Transverse colon (tissue), 4 donors: ENCODE results near the gene DNAH8. TPM values are rescaled to one million over a fixed set of nuclear protein-coding genes. Genes with fewer than 3 reads are reported as not detected.

ENCODE experiments used
- DNase-seq: peaks from one replicate; pipeline ENCODE4 v3.0.0-alpha.2; 2019
- H3K27ac ChIP-seq, 4 donors: fragments of 200-600 bp; sonication (generic); 2 replicates each; pipeline ENCODE4 v1.5.1; 2016 to 2018; ENCODE audit warnings: inconsistent platforms in 4 of 4
- H3K27me3 ChIP-seq: fragments of 200-600 bp; sonication (generic); 2 replicates; pipeline ENCODE4 v1.5.1; 2017; ENCODE audit warnings: inconsistent platforms
- H3K36me3 ChIP-seq, 4 donors: fragments of 200-600 bp; sonication (generic); 2 replicates each; pipeline ENCODE4 v1.5.1; 2017 to 2019; ENCODE audit warnings: inconsistent platforms in 4 of 4
- H3K4me1 ChIP-seq, 4 donors: fragments of 200-600 bp; sonication (generic); 2 replicates each; pipeline ENCODE4 v1.5.1; 2017 to 2020; ENCODE audit warnings: inconsistent platforms in 4 of 4
- H3K4me3 ChIP-seq, 4 donors: fragments of 200-600 bp; sonication (generic); 1 replicate in 1 of 4; 2 replicates in 3 of 4; pipeline versions ENCODE4 v1.5.1 to v1.6.1; 2017 to 2019; ENCODE audit warnings: inconsistent platforms in 4 of 4
- H3K9me3 ChIP-seq, 2 donors: fragments of 200-600 bp; sonication (generic); 2 replicates each; pipeline ENCODE4 v1.5.1; 2017 to 2019; ENCODE audit warnings: inconsistent platforms in 2 of 2
- CTCF ChIP-seq, 5 experiments: fragments of 200-600 bp in 3 of 5; fragments of 450-650 bp in 2 of 5; sonication (generic) in 3 of 5; IDR thresholded peaks; 1 replicate in 2 of 5; 2 replicates in 3 of 5; pipeline ENCODE4 v1.5.1; 2016 to 2017; ENCODE audit warnings: antibody characterized with exemption in 5 of 5, inconsistent platforms in 3 of 5, mild to moderate bottlenecking in 2 of 5, moderate library complexity in 1 of 5
- EP300 ChIP-seq: sonication (generic); formaldehyde crosslinking; IDR thresholded peaks from one replicate; pipeline ENCODE4 v1.6.1; 2017; ENCODE audit warnings: antibody characterized with exemption, low read depth
- POLR2A ChIP-seq: fragments of 450-650 bp; IDR thresholded peaks from one replicate; pipeline ENCODE4 v1.6.1; 2016; ENCODE audit warnings: antibody characterized with exemption, mild to moderate bottlenecking, moderate library complexity
- POLR2AphosphoS5 ChIP-seq, 3 donors: sonication (generic); formaldehyde crosslinking; IDR thresholded peaks; one replicate each; pipeline ENCODE4 v1.6.1; 2016; ENCODE audit warnings: antibody characterized with exemption in 3 of 3
- WGBS, 2 donors: methylation state at CpG; one replicate each; pipeline ENCODE4 v1.1.5; 2018; ENCODE audit warnings: low coverage in 1 of 2; 5-methylcytosine and 5-hydroxymethylcytosine counted together
- in situ Hi-C, 4 donors: fragments of 200-750 bp; cut with MboI; loops; one replicate each; pipeline versions ENCODE4 v1.15.0 to v1.15.1; 2017; ENCODE audit warnings: low sequenced_read_pairs in 3 of 4, low pct_ligation_motif_present in 1 of 4, low pct_unique_long_range_greater_than_20kb in 1 of 4
- intact Hi-C: fragments of 100-400 bp; cut with DNase I; formaldehyde crosslinking; loops from one replicate; pipeline ENCODE4 v1.15.1; 2023; ENCODE audit warnings: low total_unique reads
- total RNA-seq, 4 donors: library from RNA; depleted of rRNA; stranded (reverse); fragments of >200 nt; gene quantifications; one replicate each; pipeline ENCODE4 v1.1.0, GENCODE V29; 2016

DNAH8 gene
- total RNA-seq, 4 donors from 2014 or later: 0.16 TPM; not detected in 3

- Histone ChIP-seq H3K36me3 (no peaks in the 10 kb centered on the region), H3K9me3 (no peaks in the 10 kb centered on the region), H3K4me1 (no peaks in the 10 kb centered on the region), H3K4me3 (no peak overlapping the region), H3K27me3 (no peaks in the 10 kb centered on the region), H3K27ac (no peak overlapping the region)
- DNase-seq: no peak
- intact Hi-C loops (no loop called here), in situ Hi-C loops (no loop called here)
- 81 to 83% methylated on average over 4 to 5 of the region's 5 CpGs for WGBS, 2 donors
- no peak for TF ChIP-seq POLR2AphosphoS5 (IDR thresholded peaks at IDR 0.05)
- no peak for TF ChIP-seq POLR2A
- no peak for TF ChIP-seq CTCF (IDR thresholded peaks at IDR 0.05)
- no peak for TF ChIP-seq EP300
Observed at GRCh38 chr6:38774929-38775707, 60.0 kb downstream of the DNAH8 start.

DNA sequence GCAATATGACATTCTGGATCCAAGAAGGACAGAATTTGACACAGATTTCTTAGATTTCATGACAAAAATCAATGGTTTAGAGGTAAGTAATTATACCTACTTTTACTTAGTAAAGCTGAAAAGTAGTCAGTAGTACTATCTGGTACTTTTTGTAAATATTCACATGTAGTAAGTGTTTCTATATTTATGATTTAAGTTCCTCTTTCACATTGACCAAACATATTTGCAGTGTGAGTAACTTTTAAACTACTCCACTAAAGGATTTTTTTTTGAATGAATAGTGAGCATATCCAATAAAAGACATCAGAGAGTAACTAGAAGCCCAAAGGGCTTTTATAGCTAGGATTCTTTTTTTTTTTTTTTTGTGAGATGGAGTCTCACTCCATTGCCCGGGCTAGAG is 60.8 kb downstream of the DNAH8 start:
- TF ChIP-seq POLR2A: no peak
- TF ChIP-seq EP300: no peak
- TF ChIP-seq CTCF (IDR thresholded peaks at IDR 0.05): no peak
- TF ChIP-seq POLR2AphosphoS5 (IDR thresholded peaks at IDR 0.05): no peak
- H3K27me3 ChIP-seq: no peaks in the 10 kb centered on the region
- 79 to 92% methylated on average over 1 of the region's 1 CpG for WGBS, 2 donors
- intact Hi-C loops (no loop called here), in situ Hi-C loops (no loop called here)
- H3K36me3 ChIP-seq: no peaks in the 10 kb centered on the region
- H3K27ac ChIP-seq: no peak overlapping the region
- no peak for DNase-seq
- H3K4me3 ChIP-seq: no peak overlapping the region
- no peaks in the 10 kb centered on the region for H3K4me1 ChIP-seq
- no peaks in the 10 kb centered on the region for H3K9me3 ChIP-seq

GRCh38 chr6:38776515-38776914 is 61.4 kb downstream of the DNAH8 start:
- intact Hi-C loops (no loop called here), in situ Hi-C loops (no loop called here)
- H3K9me3 ChIP-seq: no peaks in the 10 kb centered on the region
- no peak overlapping the region for H3K27ac ChIP-seq
- no peaks in the 10 kb centered on the region for H3K27me3 ChIP-seq
- H3K4me1 ChIP-seq: no peaks in the 10 kb centered on the region
- DNase-seq: no peak
- TF ChIP-seq POLR2A: no peak
- no peak for TF ChIP-seq CTCF (IDR thresholded peaks at IDR 0.05)
- TF ChIP-seq EP300: no peak
- TF ChIP-seq POLR2AphosphoS5 (IDR thresholded peaks at IDR 0.05): no peak
- no peaks in the 10 kb centered on the region for H3K36me3 ChIP-seq
- 45 to 67% methylated on average over 1 of the region's 1 CpG for WGBS, 2 donors
- no peak overlapping the region for H3K4me3 ChIP-seq

DNA sequence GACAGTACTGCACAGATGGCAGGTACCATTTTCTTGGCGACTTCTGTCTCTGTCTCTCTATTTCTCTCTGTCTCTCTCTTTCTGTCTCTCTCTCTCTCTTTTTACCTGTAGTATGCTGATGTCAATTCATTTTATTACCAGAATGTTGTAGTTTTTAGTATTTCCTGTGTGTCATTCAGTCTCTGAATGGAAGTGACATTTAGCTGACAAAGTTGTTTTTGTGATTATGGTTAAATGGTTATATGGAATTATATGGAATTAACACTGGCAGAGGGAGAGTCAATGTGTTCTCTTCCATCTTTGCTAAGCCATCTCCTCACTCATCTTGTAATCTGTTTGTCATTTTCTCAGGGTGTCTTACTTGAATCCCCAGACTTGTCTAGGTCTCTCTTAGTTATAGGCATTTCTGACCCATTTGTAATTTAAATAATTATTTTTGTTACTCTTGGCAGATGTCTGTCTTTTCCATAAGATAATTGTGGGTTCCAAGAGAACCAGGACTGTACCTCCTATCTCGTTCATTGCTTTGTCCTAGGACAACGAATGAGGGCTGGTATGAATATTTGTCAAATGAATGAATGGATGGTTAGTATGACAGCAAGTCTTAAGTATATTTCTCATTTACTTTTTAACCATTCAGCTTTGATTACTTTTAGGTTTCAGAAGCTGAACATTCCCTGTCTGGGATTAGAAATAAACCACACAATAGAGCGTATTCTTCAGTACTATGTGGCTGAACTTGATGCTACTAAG is 64.4 kb downstream of the DNAH8 start:
- Histone ChIP-seq H3K27ac (no peak overlapping the region), H3K9me3 (no peaks in the 10 kb centered on the region), H3K27me3 (peaks cover 10% of the 10 kb centered on the region), H3K4me1 (no peaks in the 10 kb centered on the region), H3K36me3 (no peaks in the 10 kb centered on the region), H3K4me3 (no peak overlapping the region)
- in situ Hi-C loops (no loop called here), intact Hi-C loops (no loop called here)
- TF ChIP-seq CTCF (IDR thresholded peaks at IDR 0.05) (no peak), EP300 (no peak), POLR2AphosphoS5 (IDR thresholded peaks at IDR 0.05) (no peak), POLR2A (no peak)
- 91 to 92% methylated on average over 4 of the region's 4 CpGs for WGBS, 2 donors
- no peak for DNase-seq
